Right cardiac atrium (tissue), 5 donors: ENCODE data around the gene PLEKHO2. TPM values are rescaled to one million over a fixed set of nuclear protein-coding genes. Genes with fewer than 3 reads are reported as not detected.

Source experiments
- ATAC-seq, 2 donors: fragments of 200-7000 bp; cut with Tn5 transposase; one replicate each; pipeline versions ENCODE4 v1.8.0 to v1.9.1; 2020; ENCODE audit warnings: moderate library complexity in 2 of 2, mild to moderate bottlenecking in 1 of 2
- DNase-seq, 3 donors: peaks; one replicate each; pipeline ENCODE4 v3.0.0-alpha.2; 2020
- H3K27ac ChIP-seq: one replicate; pipeline ENCODE4 v1.5.1; 2013; ENCODE audit warnings: mild to moderate bottlenecking, low read length, control low read depth, moderate library complexity
- H3K27me3 ChIP-seq: one replicate; pipeline ENCODE4 v1.6.1; 2013; ENCODE audit not compliant: control insufficient read depth, insufficient read depth
- H3K4me1 ChIP-seq: one replicate; pipeline ENCODE4 v1.6.1; 2013; ENCODE audit warnings: low read length; ENCODE audit not compliant: control insufficient read depth, insufficient read depth
- H3K4me3 ChIP-seq: one replicate; pipeline ENCODE4 v1.5.1; 2013; ENCODE audit warnings: low read length, control low read depth
- H3K9me3 ChIP-seq: one replicate; pipeline ENCODE4 v1.6.1; 2013; ENCODE audit warnings: low read length; ENCODE audit not compliant: control insufficient read depth
- WGBS: extraction: QIAGEN DNeasy Blood & Tissue Kit; methylation state at CpG from one replicate; pipeline ENCODE4 v1.1.7; 2013; 5-methylcytosine and 5-hydroxymethylcytosine counted together
- intact Hi-C, 4 donors: fragments of 100-400 bp; cut with DNase I; formaldehyde crosslinking; loops; one replicate each; pipeline versions ENCODE4 v1.11.0 to v1.14.0; 2022 to 2023
- polyA plus RNA-seq: library from polyadenylated mRNA; stranded (reverse); fragments of 200-250 nt; gene quantifications from one replicate; pipeline ENCODE4 v1.2.3, GENCODE V29; 2013
- total RNA-seq, 4 donors: library from RNA; stranded (reverse); fragmentation: NEBNext Ultra II Directional; extraction: Animal tissue kit (Norgen Biotek cat#: 25700); gene quantifications; one replicate each; pipeline ENCODE4 v1.2.1, GENCODE V29; 2021
- donor health status: healthy with polysubstance abuse.
- donor health status: DM: no; HTN: yes; CAD: no.
- donor health status: DM: no; HTN: no; CAD: no.
- donor health status: DM: no; HTN: yes; CAD: no; lungs with severe emphysema.
- donor health status: DM: yes; HTN: yes; CAD: no.

Gene PLEKHO2
- total and polyA plus RNA-seq, 5 donors, result 11.6 to 22.3 (median 12.6) TPM

- ATAC-seq (no peak), DNase-seq (peak in 1 of 3 donors; percentile 22)
- intact Hi-C loops, result loop anchor here (5.0 to 10.0 kb wide), 2 partner anchors 50 to 53 kb away; no protein-coding TSS in a partner anchor
- Histone ChIP-seq H3K27me3 (no peaks in the 10 kb centered on the region), H3K27ac (peak overlapping the region; percentile 67), H3K9me3 (no peaks in the 10 kb centered on the region), H3K4me3 (peak overlapping the region; percentile 90), H3K4me1 (peaks cover 13% of the 10 kb centered on the region)
- WGBS, result 17% methylated on average over 8 of the region's 8 CpGs
Observed at GRCh38 chr15:64844576-64845145, 2.9 kb downstream of the PLEKHO2 start.

- Histone ChIP-seq H3K4me1 (peaks cover 13% of the 10 kb centered on the region), H3K4me3 (peak overlapping the region; percentile 90), H3K27me3 (no peaks in the 10 kb centered on the region), H3K9me3 (no peaks in the 10 kb centered on the region), H3K27ac (peak overlapping the region; percentile 67)
- ATAC-seq (peak; percentile 11 to 13), DNase-seq (peak; percentile 76 to 89 (median 86))
- 11% methylated on average over 2 of the region's 2 CpGs for WGBS
- intact Hi-C loops, result loop anchor here in 2 of 4 donors (10.0 kb wide), 1 partner anchor 50 kb away; no protein-coding TSS in a partner anchor
Observed at GRCh38 chr15:64845183-64845611, 3.5 kb downstream of the PLEKHO2 start.

- WGBS, result 70% methylated on average over 13 of the region's 13 CpGs
- DNase-seq (peak in 1 of 3 donors; percentile 62), ATAC-seq (no peak)
- H3K4me3 ChIP-seq, result peak overlapping the region; percentile 90
- intact Hi-C loops, result loop anchor here in 2 of 4 donors (10.0 kb wide), 1 partner anchor 49 kb away; no protein-coding TSS in a partner anchor
- peaks cover 14% of the 10 kb centered on the region for H3K4me1 ChIP-seq
- no peaks in the 10 kb centered on the region for H3K9me3 ChIP-seq
- no peaks in the 10 kb centered on the region for H3K27me3 ChIP-seq
- peak overlapping the region; percentile 15 for H3K27ac ChIP-seq
Observed at GRCh38 chr15:64845831-64846595, 4.3 kb downstream of the PLEKHO2 start.

- Histone ChIP-seq H3K4me1 (peaks cover 22% of the 10 kb centered on the region), H3K27ac (no peak overlapping the region), H3K27me3 (no peaks in the 10 kb centered on the region), H3K9me3 (no peaks in the 10 kb centered on the region), H3K4me3 (no peak overlapping the region)
- WGBS, result 78% methylated on average over 3 of the region's 3 CpGs
- peak in 1 of 3 donors; percentile 22 for DNase-seq
- intact Hi-C loops, result loop anchor here in 2 of 4 donors (10.0 kb wide), 1 partner anchor 48 kb away; no protein-coding TSS in a partner anchor
- ATAC-seq, result no peak
Observed at GRCh38 chr15:64847016-64847415, 5.3 kb downstream of the PLEKHO2 start.

GRCh38 chr15:64847448-64847847, 5.7 kb downstream of the PLEKHO2 start:
- intact Hi-C loops, result loop anchor here in 2 of 4 donors (10.0 kb wide), 1 partner anchor 47 kb away; no protein-coding TSS in a partner anchor
- H3K4me3 ChIP-seq, result no peak overlapping the region
- H3K27ac ChIP-seq, result no peak overlapping the region
- WGBS, result 86% methylated on average over 3 of the region's 3 CpGs
- ATAC-seq (no peak), DNase-seq (peak in 1 of 3 donors; percentile 50)
- peaks cover 23% of the 10 kb centered on the region for H3K4me1 ChIP-seq
- H3K9me3 ChIP-seq, result no peaks in the 10 kb centered on the region
- H3K27me3 ChIP-seq, result no peaks in the 10 kb centered on the region

- 84% methylated on average over 8 of the region's 8 CpGs for WGBS
- ATAC-seq (no peak), DNase-seq (peak in 1 of 3 donors; percentile 18)
- Histone ChIP-seq H3K4me1 (peaks cover 23% of the 10 kb centered on the region), H3K27me3 (no peaks in the 10 kb centered on the region), H3K27ac (no peak overlapping the region), H3K4me3 (no peak overlapping the region), H3K9me3 (no peaks in the 10 kb centered on the region)
- intact Hi-C loops, result loop anchor here in 2 of 4 donors (10.0 kb wide), 1 partner anchor 47 kb away; no protein-coding TSS in a partner anchor
Observed at GRCh38 chr15:64847876-64848716, 6.4 kb downstream of the PLEKHO2 start.

GRCh38 chr15:64850778-64851502, 9.2 kb downstream of the PLEKHO2 start:
- Histone ChIP-seq H3K4me1 (peaks cover 39% of the 10 kb centered on the region), H3K27ac (peak overlapping the region; percentile 74), H3K4me3 (no peak overlapping the region), H3K27me3 (no peaks in the 10 kb centered on the region), H3K9me3 (no peaks in the 10 kb centered on the region)
- no peak for DNase-seq
- WGBS, result 82% methylated on average over 4 of the region's 4 CpGs
- intact Hi-C loops, result loop anchor here in 1 of 4 donors (5.0 kb wide), 1 partner anchor 56 kb away; no protein-coding TSS in a partner anchor
- ATAC-seq, result no peak

- peak in 1 of 3 donors; percentile 47 for DNase-seq
- no peak overlapping the region for H3K4me3 ChIP-seq
- H3K9me3 ChIP-seq, result no peaks in the 10 kb centered on the region
- intact Hi-C loops, result loop anchor here in 1 of 4 donors (5.0 kb wide), 1 partner anchor 56 kb away; no protein-coding TSS in a partner anchor
- 46% methylated on average over 6 of the region's 6 CpGs for WGBS
- no peaks in the 10 kb centered on the region for H3K27me3 ChIP-seq
- peak overlapping the region; percentile 50 for H3K27ac ChIP-seq
- ATAC-seq, result peak; percentile 47 to 49
- H3K4me1 ChIP-seq, result peaks cover 42% of the 10 kb centered on the region
Observed at GRCh38 chr15:64851503-64851840, 9.8 kb downstream of the PLEKHO2 start.

GRCh38 chr15:64854041-64854440, 12.3 kb downstream of the PLEKHO2 start:
- H3K9me3 ChIP-seq, result no peaks in the 10 kb centered on the region
- 59% methylated on average over 4 of the region's 4 CpGs for WGBS

GRCh38 chr15:64854526-64854925, 12.8 kb downstream of the PLEKHO2 start:
- intact Hi-C loops, result loop anchor here in 1 of 4 donors (5.0 kb wide), 1 partner anchor 53 kb away; no protein-coding TSS in a partner anchor
- no peaks in the 10 kb centered on the region for H3K9me3 ChIP-seq
- H3K4me3 ChIP-seq, result no peak overlapping the region
- H3K4me1 ChIP-seq, result peaks cover 57% of the 10 kb centered on the region
- DNase-seq (peak in 2 of 3 donors; percentile 81 to 82), ATAC-seq (no peak)
- no peaks in the 10 kb centered on the region for H3K27me3 ChIP-seq
- WGBS, result 50% methylated on average over 3 of the region's 3 CpGs
- peak overlapping the region; percentile 31 for H3K27ac ChIP-seq

More at GRCh38 chr15:64854041-64854440, 12.3 kb downstream of the PLEKHO2 start:
- peak in 1 of 3 donors; percentile 63 for DNase-seq
- intact Hi-C loops, result loop anchor here in 1 of 4 donors (5.0 kb wide), 1 partner anchor 53 kb away; no protein-coding TSS in a partner anchor
- peak in 1 of 2 donors; percentile 3 for ATAC-seq
- H3K4me1 ChIP-seq, result peaks cover 54% of the 10 kb centered on the region
- H3K27me3 ChIP-seq, result no peaks in the 10 kb centered on the region
- H3K27ac ChIP-seq, result peak overlapping the region; percentile 22
- no peak overlapping the region for H3K4me3 ChIP-seq
